GM19239 (cell line): ENCODE data around the gene COL6A1.

ENCODE experiments used
- DNase-seq: peaks from one replicate; pipeline ENCODE4 v3.0.0; 2011; ENCODE audit warnings: low spot score; ENCODE audit not compliant: insufficient read length
- FAIRE-seq: peaks from 2 replicates; lab custom pipeline; 2011; peaks lifted over from hg19 to GRCh38; lab: Jason Lieb, UNC

COL6A1 gene

GRCh38 chr21:45992301-45993209 is 11.0 kb downstream of the COL6A1 start:
- no peak for DNase-seq
- no peak for FAIRE-seq

- DNase-seq (no peak), FAIRE-seq (no peak)
Measured at GRCh38 chr21:45993210-45994085, 11.9 kb downstream of the COL6A1 start.

GRCh38 chr21:45994086-45994661 is 12.6 kb downstream of the COL6A1 start:
- DNase-seq (no peak), FAIRE-seq (no peak)

- DNase-seq (no peak), FAIRE-seq (no peak)
Measured at GRCh38 chr21:45994759-45995685, 13.5 kb downstream of the COL6A1 start.

- DNase-seq = no peak
- no peak for FAIRE-seq
Measured at GRCh38 chr21:45995686-45996179, 14.2 kb downstream of the COL6A1 start.

GRCh38 chr21:45996311-45997204 is 15.0 kb downstream of the COL6A1 start:
- FAIRE-seq (no peak), DNase-seq (no peak)

- no peak for FAIRE-seq
- DNase-seq = no peak
Measured at GRCh38 chr21:45997205-45997494, 15.6 kb downstream of the COL6A1 start.

GRCh38 chr21:45997495-45998275 is 16.1 kb downstream of the COL6A1 start:
- DNase-seq (no peak), FAIRE-seq (no peak)

GRCh38 chr21:45998276-45998701 is 16.7 kb downstream of the COL6A1 start:
- no peak for DNase-seq
- FAIRE-seq = no peak

- no peak for DNase-seq
- FAIRE-seq = no peak
Measured at GRCh38 chr21:45998871-45999580, 17.5 kb downstream of the COL6A1 start.

- DNase-seq (no peak), FAIRE-seq (no peak)
Measured at GRCh38 chr21:45999581-46000181, 18.1 kb downstream of the COL6A1 start.

GRCh38 chr21:46000182-46000730 is 18.7 kb downstream of the COL6A1 start:
- FAIRE-seq (no peak), DNase-seq (no peak)

GRCh38 chr21:46000731-46001641 is 19.4 kb downstream of the COL6A1 start:
- no peak for DNase-seq
- FAIRE-seq = no peak

GRCh38 chr21:46001821-46002681 is 20.5 kb downstream of the COL6A1 start:
- no peak for FAIRE-seq

More at GRCh38 chr21:46001821-46002681, 20.5 kb downstream of the COL6A1 start:
- DNase-seq = no peak
